NT2/D1 (cell line): ENCODE results near the gene MEIOB.

Experiments
- YY1 ChIP-seq: IDR thresholded peaks from 2 replicates; pipeline ENCODE4 v1.6.1; 2011; ENCODE audit not compliant: insufficient read length, insufficient read depth
- ZNF274 ChIP-seq: IDR thresholded peaks from 2 replicates; pipeline ENCODE4 v1.6.1; 2011; ENCODE audit warnings: mild to moderate bottlenecking, low read depth, low read length

GRCh38 chr16:1788095-1788707 lies 83.8 kb downstream of the MEIOB start:
- TF ChIP-seq YY1 = no peak
- TF ChIP-seq ZNF274 = no peak
